Mesenteric fat pad (tissue), 1 donor: ENCODE measurements around the gene HTRA3. TPM values are rescaled to one million over a fixed set of nuclear protein-coding genes. Genes with fewer than 3 reads are reported as not detected.

Experiments used
- DNase-seq: peaks from one replicate; pipeline ENCODE4 v3.0.0-alpha.2; 2020; ENCODE audit warnings: low spot score
- total RNA-seq: library from RNA; stranded (reverse); fragmentation: NEBNext Ultra II Directional; extraction: Animal tissue kit (Norgen Biotek cat#: 25700); gene quantifications from one replicate; pipeline ENCODE4 v1.2.1, GENCODE V29; 2021
- donor health status: DM: yes; HTN: yes; CAD: no.

The HTRA3 gene
- total RNA-seq, 1 donor from 2014 or later, result 58.5 TPM

DNA sequence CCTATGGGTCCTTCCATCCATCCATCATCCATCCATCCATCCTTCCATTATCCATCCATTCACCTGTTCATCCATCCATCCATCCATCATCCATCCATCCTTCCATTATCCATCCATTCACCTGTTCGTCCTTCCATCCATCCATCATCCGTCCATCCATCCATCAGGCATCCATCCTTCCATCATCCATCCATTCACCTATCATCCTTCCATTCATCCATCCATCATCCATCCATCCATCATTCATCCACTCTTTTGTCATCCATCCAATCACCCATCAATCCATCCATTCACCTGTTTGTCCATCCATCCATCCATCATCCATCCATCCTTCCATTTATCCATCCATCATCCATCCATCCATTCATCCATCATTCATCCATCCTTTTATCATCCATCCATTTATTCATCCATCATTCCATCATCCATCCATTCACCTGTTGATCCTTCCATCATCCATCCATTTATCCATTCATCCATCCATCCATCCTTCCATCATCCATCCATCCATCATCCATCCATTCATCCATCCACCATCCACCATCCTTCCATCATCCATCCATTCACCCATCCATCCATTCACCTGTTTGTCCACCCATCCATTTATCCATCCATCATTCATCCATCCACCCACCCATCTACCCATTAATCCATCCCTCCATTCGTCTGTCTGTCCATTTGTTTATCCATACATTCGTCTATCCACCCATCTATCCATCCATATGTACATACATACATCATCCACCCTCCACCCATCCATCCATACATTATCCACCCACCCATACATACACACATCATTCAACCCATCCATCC lies 35.7 kb upstream of the HTRA3 start:
- no peak for DNase-seq

DNA sequence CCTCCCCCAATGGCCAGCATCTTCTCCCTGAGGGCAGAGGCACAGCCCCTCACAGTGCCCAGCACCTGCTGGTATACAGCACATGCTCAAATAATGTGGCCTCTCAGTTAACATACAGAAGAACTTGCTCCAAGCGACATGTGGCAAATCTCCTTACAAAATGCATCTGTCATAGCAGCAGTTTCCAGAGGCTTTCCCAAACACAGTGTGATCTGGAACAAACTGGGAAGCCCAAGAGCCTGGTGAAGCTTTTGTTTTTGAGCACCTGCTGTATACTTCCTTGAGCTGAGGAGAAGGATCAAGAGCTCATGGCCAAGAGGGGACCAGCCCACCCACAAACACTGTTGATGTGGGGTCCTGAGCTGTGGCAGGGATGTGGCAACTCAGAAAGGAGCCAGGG lies 34.8 kb upstream of the HTRA3 start:
- no peak for DNase-seq

DNA sequence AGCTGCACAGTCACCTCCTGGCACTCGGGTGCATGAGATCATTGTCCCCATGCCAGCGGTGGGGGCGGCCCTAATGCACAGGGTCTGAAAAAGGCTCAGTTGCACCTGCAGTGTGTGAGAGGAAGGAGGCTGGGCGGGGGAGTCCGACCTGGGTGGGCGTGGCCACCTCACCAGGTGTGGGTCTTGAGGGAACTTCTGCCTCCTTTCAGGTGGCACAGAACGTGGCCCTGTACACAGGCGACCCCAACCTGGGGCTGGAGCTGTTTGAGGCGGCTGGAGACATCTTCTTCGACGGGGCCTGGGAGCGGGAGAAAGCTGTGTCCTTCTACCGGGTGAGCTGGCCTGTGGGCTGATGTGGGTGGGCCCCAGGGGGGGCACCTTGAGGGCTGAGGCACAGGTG lies 34.3 kb upstream of the HTRA3 start:
- DNase-seq, result no peak

DNA sequence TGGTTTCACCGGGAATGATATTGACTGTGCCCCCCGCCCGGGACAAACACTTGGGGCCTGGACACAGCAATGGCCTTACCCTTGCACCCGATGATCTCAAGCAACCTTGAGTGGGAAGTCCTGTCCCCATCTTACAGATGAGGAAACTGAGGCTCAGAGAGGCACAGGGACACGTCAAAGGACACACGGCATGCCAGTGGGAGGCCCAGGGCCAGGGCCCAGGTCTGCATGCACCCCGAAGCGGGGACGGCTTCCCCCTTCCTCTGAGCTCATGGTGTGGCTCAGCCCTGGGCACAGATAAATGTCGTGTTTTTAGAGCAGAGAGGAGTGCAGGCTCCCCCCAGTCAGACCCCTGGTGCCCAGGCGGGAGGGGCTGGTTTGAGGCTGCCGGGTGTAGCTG lies 33.9 kb upstream of the HTRA3 start:
- no peak for DNase-seq

DNA sequence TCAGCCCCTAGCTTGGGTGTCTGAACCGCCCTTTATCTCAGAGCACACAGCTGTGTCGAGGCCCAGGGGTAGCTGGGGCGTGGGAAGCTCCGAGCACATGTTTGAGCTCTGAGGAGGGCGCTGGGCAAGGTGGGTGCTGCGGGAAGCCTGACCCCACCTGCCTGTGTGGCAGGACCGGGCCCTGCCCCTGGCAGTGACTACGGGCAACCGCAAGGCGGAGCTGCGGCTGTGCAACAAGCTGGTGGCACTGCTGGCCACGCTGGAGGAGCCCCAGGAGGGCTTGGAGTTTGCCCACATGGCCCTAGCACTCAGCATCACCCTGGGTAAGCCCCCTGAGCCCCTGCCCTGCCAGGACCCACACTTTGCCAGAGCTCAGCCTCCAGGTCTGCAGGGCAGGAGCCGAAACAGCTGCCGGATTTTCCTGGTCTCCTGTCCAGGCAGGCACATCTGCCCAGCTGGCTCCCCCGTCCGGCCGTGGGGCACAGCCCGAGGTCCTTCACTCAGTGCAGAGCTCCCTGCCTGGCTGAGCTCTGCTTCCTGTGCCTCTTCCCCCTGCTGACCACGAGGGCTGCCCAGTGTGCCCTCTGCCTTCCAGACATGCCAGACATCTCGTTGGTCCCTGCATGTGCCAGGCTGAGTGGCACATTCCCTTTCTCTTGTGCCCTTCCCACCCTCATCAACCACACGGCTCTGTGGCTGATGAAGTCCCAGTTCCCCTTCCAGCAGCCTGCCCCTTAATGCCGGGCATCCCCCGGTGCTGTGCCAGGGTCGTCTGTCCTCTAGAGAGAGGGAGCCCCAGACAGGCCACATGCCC lies 33.2 kb upstream of the HTRA3 start:
- DNase-seq, result no peak

DNA sequence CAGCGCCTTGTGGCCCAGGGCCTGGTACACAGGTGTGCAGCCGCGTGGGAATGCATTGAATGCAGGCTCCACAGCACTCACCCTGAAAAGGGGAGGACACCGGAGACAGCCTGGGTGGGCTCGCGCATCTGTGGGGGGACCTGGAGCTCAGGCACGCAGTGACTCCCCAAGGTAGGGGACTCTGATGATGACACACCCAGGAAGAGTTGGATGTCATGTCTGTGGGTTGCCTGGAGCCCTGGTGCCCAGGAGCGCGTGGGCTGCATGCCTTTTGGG lies 32.7 kb upstream of the HTRA3 start:
- DNase-seq, result no peak

DNA sequence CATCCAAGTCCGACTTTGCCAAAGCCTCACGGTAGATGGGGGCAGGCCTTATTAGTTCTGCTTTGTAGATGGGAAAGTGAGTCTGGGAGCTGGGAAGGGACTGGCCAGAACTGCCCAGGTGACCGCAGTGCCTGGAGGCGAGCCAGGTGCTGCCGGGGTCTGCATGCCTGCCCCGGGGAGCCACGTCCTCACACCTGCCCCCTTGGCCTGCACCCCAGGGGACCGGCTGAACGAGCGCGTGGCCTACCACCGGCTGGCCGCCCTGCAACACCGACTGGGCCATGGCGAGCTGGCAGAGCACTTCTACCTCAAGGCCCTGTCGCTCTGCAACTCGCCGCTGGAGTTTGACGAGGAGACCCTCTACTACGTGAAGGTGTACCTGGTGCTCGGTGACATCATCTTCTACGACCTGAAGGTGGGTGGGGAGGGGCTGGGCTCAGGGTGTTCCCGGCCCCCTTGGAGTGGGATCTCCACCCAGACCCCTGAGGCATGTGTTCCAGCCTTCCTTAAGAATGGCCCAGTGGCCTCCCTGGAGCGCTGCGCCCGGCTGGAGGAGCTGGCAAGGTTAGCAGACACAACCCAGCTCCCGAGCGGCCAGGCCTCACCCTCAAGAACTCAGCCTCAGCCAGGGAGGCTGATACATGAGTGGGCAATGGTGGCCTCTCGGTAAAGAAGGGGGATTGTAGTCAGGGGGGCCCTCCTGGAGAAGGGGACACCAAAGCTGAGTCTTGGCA lies 32.1 kb upstream of the HTRA3 start:
- DNase-seq, result no peak

DNA sequence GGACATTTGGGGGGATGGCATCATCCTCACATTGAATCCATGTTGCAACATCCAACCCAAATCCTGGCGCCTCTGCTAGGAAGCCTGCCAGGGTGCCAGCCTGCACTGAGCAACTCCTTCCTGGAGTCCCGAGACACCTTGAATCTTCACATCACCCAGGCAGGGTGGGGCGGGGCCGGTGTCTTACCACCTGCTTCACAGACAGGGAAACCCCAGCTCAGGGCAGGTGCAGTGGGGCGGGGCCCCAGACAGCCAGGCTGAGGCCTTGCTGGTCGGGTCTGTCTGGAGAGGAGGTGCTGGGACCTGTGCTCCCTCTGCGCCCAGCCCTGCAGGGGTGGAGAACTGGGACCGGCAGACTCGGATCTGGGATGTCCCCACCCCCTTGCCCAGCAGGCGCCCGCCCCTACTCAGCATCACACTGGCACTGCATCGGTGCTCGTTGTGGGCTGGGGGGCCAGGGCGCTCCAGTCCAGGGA lies 31.5 kb upstream of the HTRA3 start:
- no peak for DNase-seq

DNA sequence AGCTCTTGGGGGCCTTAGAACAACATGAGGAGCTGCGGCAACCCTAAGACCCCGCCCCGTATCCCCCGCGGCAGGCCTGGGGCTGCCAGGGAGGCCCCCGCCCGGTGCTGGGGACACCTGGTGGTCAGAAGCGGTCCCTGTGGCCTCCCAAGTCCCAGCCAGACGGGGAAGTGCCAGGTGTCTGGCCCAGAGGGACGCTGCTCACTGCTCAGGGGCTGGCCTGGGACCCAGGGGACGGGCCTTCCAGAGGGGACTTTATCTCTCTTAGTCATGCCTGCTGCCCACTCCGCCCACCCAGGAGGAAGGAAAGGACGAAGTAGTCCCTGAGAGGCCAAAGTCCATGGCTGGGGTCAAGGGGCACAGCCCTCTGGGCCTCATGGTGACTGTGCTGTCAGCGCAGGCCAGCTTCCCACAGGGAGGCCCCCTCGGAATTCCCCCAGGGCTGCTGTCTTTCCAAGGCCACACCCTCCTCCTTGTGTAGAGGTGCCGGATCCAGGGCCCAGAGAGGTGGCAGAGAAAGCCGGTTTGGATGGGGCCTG lies 31.0 kb upstream of the HTRA3 start:
- no peak for DNase-seq

DNA sequence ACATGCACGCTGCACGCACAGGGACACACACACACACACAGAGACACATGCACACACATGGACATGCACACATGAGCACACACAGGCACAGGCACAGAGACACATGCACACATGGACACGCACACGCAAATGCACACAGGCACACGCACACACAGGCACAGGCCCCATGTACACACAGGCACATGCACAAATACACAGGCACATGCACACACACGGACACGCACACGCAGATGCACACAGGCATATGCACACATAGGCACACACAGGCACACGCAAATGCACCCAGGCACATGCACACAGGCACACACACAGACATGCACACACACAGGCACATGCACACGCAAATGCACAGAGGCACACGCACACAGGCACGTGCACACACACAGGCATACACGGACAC lies 30.3 kb upstream of the HTRA3 start:
- no peak for DNase-seq

DNA sequence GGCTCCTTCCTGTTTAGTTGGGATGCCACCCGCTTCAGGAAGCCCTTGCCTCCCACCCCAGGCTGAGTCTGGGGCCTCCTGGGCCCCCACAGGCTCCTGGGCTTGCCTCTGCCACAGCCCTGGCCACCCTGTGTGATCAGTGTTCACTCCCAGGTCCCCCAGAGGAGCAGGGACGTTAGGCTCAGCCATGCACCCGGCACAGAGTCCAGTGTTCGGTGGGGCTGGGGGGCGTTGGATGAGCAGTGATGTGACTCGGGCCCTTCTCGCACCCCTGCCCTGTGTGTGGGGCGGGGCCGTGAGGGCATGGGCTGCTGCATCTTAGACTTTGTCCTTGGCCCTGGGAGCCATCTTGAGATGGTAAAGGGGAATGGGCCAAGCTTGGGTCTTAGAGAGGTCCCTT lies 29.9 kb upstream of the HTRA3 start:
- no peak for DNase-seq

DNA sequence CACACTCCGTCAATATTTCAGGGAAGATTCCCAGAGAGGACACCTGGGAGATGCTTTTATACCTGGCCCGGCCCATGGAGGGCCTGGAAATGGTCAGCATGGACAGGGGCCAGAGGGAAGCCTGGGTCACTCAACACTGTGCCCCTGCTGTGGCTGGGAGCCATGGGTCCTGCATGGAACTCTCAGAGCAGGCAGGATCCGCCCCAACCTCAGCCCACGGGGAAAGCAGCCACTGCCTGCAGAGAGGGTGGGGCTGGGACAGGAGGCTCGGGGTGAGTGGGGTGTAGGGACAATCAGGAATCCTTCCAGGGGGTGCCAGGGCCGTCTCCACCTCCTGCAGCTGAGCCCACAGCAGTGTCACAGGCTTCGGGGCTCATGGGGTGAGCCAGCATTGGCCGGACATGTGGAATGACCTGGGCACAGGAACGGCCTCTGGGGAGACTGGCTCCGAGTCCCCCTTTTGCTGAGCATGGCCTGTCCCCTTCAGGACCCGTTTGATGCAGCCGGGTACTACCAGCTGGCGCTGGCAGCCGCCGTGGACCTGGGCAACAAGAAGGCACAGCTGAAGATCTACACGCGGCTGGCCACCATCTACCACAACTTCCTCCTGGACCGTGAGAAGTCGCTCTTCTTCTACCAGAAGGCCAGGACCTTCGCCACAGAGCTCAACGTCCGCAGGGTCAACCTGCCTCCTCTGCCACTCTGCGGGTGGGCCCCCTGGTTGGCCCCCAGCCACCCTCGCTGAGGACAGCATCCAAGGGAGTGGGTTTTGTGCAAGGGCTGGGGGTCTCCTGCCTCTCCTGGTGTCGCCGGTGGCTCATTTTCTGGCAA lies 29.1 kb upstream of the HTRA3 start:
- DNase-seq, result no peak

DNA sequence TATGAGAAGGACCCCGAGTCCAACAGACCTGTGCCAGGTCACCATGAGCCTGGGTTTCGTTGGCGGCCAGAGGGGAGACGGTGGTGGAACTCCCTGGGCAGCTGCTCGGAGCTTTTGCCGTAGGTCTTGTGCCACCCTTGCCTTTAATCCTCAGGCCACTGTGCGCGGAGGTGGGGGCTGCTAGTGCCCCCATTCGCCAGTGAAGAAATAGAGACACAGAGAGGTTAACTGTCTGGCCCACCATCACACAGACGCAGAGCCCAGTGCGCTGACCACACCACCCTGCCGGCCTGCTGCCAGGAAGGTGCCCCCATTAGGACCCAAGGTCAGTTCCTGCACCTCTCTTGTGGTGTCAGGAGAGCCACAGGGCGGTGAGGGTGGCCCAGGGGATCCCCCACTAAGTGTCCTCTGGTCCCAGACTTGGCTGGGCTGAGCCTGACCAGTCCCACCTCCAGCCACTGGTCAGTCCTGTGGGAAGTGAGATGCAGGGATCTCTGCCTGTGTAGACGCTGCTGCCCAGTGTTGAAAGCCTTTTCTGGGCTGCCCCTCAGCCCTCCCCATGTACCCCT lies 28.3 kb upstream of the HTRA3 start:
- no peak for DNase-seq

DNA sequence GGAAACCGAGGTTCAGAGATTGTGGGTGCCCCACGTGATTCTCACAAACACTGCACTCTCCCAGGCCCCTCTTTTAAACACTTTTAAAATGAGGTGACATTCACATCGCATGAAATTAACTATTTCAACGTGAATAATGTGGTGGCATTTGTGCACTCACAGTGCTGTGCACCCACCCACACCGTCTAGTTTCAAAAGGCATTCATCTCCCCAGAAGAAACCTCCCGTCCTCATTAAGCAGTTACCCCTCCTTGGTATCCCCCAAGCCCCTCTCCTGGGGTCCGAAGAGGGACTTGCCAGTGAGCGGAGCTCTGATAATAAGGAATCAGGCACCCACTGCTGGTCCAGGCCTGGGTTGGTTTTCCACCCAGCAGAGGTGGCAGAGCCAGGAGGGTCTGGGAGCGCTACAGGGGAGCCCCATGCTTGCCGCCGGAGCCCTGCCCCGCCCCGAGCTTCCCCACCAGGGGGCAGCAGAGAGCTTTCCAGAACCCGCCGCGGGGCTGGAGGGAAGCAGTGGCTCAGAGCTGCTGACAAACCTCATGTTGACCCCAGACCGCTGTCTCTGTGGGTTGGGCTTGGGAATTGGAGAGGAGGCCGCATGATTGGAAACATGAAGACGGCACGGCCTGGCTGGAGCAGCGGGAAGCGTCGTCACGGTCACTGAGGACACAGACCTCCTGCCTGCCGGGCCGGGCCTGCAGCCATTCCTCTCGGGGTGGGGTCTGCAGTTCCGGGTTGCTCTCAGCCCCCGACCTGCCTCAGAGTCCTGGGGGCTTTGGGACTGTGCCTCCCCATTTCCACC lies 27.5 kb upstream of the HTRA3 start:
- DNase-seq, result peak; percentile 95

DNA sequence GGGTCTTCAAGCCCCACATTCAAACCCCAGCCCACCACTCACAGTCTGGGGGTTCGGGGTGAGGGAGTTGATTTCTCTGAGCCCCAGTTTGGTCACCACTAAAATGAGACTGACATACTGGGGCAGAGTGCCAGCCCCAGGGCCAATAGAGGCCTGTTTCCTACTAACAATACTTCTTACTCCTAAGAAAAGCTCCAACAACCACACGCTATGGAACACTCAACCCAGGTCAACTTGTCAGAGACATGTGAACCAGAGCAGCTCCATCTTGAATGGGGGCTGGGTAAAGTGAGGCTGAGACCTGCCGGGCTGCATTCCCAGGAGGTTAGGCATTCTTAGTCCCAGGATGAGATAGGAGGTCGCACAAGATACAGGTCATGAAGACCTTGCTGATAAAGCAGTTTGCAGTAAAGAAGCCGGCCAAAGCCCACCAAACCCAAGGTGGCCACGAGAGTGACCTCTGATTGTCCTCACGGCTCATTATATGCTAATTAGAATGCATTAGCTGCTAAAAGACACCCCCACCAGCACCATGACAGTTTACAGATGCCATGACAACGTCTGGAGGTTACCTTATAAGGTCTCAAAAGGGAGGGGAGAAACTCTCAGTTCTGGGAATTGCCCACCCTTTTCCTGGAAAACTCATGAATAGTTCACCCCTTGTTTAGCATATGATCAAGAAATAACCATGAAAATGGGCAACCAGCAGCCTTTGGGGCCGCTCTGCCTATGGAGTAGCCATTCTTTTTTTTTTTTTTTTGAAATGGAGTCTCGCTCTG lies 26.6 kb upstream of the HTRA3 start:
- no peak for DNase-seq

DNA sequence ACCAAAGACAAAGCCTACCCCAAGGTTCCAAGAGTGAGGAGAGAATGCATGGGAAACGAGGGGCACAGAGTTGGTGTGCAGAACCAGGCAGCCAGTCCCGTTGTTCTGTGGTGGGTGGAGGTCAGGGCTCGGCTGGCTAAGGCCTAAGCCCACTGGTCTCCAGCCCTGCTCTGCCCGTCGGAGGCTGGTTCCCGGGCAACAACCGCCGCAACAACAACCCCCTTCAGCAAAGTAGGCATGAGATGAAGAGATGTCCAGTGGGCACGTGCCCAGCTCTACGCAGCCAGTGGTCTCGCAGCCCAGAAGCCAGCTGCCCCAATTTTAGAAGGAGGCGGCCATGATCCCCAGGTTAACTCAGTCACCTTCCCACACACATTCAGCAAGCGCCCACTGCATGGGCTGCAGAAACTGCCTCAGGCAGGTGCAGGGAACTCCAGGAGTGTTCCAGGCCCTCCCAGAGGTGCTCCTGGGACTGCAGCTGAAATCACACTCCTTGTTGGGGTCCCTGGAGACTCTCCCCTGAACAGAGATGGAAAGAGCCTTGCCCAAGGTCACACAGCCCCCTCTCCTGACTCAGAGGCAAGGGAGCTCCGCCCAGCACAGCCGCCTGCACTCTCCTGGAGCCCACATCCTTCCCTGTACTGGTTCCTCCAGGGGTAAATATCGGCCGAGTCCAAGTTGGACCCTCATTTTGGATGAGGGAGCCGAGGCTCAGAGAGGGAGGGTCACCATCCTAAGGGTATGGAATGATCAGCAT lies 25.4 kb upstream of the HTRA3 start:
- DNase-seq, result no peak

DNA sequence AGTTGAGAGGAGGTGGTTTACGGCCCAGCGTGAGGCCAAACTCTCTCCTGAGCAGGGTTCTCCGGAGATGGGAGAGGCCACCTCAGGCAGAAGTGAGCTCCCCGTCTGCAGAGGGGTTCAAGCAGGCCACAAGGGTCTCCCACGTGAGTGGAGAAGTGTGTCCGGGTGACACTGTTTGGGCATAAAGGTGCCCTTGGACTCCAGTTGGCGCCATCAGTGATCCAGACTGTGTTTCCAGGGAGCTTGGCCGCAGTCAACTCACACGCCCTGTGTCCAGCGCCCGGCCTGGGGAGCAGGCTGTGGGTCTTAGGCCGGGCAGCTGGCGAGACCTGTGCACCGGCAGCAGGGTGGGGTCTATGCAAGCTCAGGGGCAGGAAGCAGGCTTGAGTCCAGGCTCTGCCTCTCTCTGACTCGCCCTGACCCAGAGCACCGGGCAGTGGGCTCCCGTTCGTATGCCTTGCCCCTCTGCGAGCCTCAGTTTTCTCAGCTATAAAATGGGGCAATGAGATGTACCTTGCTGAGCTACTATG lies 24.6 kb upstream of the HTRA3 start:
- DNase-seq, result no peak
